ENCODE results near the gene CLEC7A. TPM values are rescaled to one million over a fixed set of nuclear protein-coding genes. Genes with fewer than 3 reads are reported as not detected.

CLEC7A gene
- total RNA-seq, 4 donors from 2014 or later = 1.1 to 40.7 (median 3.6) TPM

GRCh38 chr12:10067264-10067663, 62.7 kb downstream of the CLEC7A start:
- in situ Hi-C loops (cut with MboI; ENCODE audit: low sequenced_read_pairs in 4 of 4) = no loop called here
- no peak for ATAC-seq
- no peak for TF ChIP-seq POLR2A (IDR thresholded peaks at IDR 0.05)
- TF ChIP-seq, protein P1, sequence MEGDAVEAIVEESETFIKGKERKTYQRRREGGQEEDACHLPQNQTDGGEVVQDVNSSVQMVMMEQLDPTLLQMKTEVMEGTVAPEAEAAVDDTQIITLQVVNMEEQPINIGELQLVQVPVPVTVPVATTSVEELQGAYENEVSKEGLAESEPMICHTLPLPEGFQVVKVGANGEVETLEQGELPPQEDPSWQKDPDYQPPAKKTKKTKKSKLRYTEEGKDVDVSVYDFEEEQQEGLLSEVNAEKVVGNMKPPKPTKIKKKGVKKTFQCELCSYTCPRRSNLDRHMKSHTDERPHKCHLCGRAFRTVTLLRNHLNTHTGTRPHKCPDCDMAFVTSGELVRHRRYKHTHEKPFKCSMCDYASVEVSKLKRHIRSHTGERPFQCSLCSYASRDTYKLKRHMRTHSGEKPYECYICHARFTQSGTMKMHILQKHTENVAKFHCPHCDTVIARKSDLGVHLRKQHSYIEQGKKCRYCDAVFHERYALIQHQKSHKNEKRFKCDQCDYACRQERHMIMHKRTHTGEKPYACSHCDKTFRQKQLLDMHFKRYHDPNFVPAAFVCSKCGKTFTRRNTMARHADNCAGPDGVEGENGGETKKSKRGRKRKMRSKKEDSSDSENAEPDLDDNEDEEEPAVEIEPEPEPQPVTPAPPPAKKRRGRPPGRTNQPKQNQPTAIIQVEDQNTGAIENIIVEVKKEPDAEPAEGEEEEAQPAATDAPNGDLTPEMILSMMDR (IDR thresholded peaks at IDR 0.05 in 4 of 5, conservative IDR thresholded peaks at IDR 0.05 in 1 of 5) = no peak
- Histone ChIP-seq H3K4me3 (no peak overlapping the region), H3K27me3 (no peaks in the 10 kb centered on the region), H3K36me3 (no peaks in the 10 kb centered on the region), H3K9me3 (no peaks in the 10 kb centered on the region), H3K4me1 (peaks cover 0 to 6% of the 10 kb centered on the region in 2 donors), H3K27ac (peak overlapping the region; percentile 44 to 71 (median 60))
- no peak for DNase-seq
- intact Hi-C loops (cut with DNase I; ENCODE audit: low total_unique reads) = no loop called here

Other genes starting within 250 kb of the CLEC7A start
- gene KLRF2, start 248.7 kb downstream of the CLEC7A start, total RNA-seq = not detected
- not detected for gene CLEC2A, start 197.8 kb downstream of the CLEC7A start, total RNA-seq
- gene CLEC12A, start 158.8 kb downstream of the CLEC7A start, total RNA-seq = under 1 TPM in 2 of 4 donors, not detected in 2; 0.49 to 0.98 TPM
- gene CLEC1B, start 131.1 kb downstream of the CLEC7A start, total RNA-seq = under 1 TPM in 1 of 4 donors, not detected in 3; 0.53 TPM
- not detected for gene CLEC12B, start 119.6 kb downstream of the CLEC7A start, total RNA-seq
- gene CLEC9A, start 99.5 kb downstream of the CLEC7A start, total RNA-seq = not detected
- gene CLEC1A, start 31.2 kb downstream of the CLEC7A start, total RNA-seq = 1 to 10 TPM in 3 of 4 donors, under 1 TPM in 1; 1.00 to 3.6 (median 1.6) TPM
- gene OLR1, start 41.9 kb upstream of the CLEC7A start, total RNA-seq = under 1 TPM in 1 of 4 donors, not detected in 3; 0.42 TPM
- gene TMEM52B, start 48.8 kb upstream of the CLEC7A start, total RNA-seq = not detected
- gene GABARAPL1, start 82.7 kb upstream of the CLEC7A start, total RNA-seq = 100 to 1,000 TPM; 144 to 605 (median 175) TPM
- under 1 TPM; 0.10 to 0.23 (median 0.21) TPM for gene KLRD1, start 177.7 kb upstream of the CLEC7A start, total RNA-seq